HG03139 (cell line): Measurements from ENCODE around the gene PIK3R6.
"Not testable (repeated sequence)": the region's sequence is repeated elsewhere in the genome, so short reads cannot be mapped to it uniquely, and the experiment has no call there.

Source experiments
- ATAC-seq: cut with Tn5 transposase; IDR thresholded peaks from one replicate; pipeline ENCODE4 v1.9.1; 2021; ENCODE audit not compliant: unreplicated experiment

PIK3R6 gene

DNA sequence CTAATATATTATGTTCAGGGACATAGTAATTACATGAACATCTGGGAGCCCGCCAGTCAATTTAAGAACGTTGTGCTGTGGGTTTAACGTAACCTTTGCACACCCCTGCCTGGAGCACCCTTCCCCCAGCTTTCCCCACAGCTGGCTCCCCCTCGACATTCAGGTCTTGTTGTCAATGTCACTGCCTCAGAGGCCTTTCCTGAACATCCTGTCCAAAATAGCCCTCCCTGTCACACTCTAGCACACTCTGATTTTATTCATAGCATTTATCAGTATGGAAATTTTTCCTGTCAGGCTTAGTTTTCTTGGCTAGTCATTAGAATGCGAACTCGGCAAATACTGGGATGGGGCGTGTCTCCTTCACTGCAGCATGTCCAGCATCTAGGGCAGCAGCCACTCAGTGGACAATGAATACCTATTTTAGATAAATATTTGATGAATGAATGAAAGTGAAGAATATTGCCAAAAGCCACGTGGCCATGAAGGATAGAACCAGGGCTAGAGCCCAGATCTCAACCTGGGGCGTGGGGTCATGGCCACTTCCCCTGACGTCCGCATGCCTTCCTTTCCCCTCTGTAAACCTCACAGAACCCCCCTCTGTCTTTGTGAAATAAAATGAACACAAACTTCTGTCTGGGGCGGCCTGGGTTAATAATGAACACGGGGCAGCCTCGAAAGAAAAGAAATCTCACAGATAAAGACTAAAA is 10.5 kb downstream of the PIK3R6 start:
- ATAC-seq = no peak

DNA sequence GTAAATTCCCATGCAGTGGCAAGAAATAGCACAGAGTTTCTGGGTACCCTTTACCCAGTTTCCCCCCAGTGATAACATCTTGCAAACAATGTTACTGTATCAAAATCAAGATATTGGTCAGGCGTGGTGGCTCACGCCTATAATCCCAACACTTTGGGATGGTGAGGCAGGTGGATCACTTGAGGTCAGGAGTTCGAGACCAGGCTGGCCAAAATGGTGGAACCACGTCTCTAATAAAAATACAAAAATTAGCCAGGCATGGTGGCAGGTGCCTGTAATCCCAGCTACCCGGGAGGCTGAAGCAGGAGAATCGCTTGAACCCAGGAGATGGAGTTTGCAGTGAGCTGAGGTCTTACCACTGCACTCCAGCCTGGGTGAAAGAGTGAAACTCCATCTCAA is 11.3 kb downstream of the PIK3R6 start:
- ATAC-seq = not testable (repeated sequence)

DNA sequence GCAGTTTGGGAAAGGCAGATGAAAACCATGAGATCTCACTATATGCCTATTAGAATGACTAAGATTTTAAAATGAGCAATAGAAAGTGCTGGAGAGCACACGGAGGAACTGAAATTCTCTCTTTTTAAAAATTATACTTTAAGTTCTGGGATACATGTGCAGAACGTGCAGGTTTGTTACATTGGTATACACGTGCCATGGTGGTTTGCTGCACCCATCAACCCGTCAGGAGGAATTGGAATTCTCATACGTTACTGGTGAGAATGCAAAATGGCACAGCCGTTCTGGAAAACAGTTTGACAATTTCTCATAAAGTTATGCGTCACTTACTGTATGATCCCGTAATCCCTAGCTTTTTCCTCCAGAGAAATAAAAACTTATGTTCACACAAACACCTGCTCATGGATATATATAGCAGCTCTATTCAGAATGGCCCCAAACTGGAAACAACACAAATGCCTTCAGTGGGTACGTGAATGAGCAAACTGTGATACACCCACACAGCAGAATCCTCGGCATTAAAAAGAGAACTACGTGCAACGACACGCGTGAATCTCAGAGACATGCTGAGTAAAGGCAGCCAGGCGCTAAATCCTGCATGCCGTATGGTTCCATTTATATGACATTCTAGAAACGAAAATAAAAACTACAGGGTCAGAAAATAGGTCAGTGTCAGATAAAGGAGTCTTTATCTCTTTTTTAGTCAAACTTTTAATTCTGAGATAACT is 11.8 kb downstream of the PIK3R6 start:
- ATAC-seq = no peak

DNA sequence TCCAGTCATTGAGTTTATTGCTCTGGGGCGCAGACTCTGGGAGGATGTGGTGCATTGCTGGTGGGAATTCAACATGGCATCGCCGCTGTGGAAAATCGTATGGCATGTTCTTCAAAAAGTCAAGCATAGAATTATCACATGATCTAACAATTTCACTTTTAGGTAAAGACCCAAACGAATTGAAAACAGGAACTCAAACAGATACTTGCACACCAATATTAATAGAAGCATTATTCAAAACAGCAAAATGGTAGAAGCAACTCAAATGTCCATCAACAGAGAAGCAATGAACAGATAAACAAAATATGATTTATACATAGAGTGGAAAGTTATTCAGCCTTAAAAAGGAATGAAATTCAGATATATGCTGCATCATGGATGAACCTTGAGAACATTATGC is 15.9 kb downstream of the PIK3R6 start:
- no peak for ATAC-seq

DNA sequence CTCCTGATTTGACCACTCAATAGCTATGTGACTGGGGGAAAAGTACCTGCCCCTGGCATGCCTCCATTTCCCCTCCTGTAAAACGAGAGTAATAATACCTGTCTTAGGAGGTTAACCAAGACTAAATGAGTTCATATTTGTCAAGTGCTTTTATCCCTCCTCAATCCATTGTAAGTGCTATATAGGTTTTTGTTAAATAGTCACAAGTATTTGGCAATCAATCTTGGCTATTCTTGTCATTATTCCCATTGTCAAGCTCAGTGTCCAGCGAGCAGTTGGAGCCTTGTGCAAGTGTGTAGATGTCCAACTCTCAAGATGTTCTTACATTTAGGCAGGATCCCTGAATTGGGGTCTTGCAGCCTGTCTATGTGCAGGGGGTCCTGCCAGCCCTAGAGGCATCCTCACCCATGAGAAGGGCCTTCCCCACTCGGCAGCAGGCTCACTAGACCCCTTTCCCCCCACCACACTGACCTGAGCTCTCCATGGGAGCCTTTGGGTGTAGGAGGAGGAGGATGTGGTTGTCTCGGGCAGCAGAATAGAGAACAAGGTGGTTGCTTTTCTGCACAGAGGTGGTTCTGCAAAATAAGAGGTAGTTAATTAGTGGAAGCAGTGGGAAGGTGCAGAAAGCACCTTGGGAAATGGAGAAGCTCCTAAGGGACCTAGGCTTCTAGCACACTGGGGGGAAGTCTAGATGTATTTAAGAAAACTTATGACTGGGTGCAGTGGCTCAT is 18.0 kb downstream of the PIK3R6 start:
- no peak for ATAC-seq

DNA sequence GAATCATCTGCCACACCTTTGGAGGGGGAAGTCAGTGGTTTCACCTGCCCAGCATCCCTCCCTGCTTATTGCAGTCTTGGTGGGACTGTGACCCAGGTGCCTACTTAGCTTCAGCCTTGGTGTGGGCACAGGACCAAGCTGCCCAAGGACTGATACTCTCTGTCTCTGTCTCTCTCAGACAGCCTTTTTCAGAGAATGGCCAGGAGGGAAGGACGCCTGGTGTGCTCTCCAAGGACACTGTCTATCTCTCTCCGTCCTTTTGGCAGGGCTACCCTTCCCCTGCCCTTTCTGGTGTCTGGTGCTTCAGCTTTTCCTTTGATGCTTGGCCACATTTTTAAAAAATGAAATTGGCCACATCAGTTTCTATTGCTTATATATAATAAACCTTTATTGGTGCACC is 19.6 kb downstream of the PIK3R6 start:
- ATAC-seq = no peak

DNA sequence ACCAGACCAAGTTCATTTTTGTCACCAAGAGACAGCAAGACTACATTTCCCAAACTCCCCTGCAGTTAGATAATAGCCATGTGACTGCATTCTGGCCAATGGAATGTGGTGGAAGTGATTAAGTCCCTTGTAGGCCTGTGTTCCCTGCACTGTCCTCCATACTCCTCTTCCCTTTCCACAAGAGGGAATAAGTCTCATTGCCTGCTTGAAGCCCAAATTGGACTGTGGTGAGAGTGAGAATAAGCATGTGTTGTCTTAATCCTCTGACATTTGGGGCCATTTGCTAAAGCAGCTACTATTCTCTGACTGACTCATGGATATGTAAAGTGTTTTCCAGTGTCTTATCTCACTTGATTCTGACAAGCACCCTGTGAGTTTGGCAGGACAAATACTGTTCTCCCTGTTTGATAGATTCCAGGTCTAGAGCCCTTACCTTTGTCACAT is 20.7 kb downstream of the PIK3R6 start:
- ATAC-seq = no peak

DNA sequence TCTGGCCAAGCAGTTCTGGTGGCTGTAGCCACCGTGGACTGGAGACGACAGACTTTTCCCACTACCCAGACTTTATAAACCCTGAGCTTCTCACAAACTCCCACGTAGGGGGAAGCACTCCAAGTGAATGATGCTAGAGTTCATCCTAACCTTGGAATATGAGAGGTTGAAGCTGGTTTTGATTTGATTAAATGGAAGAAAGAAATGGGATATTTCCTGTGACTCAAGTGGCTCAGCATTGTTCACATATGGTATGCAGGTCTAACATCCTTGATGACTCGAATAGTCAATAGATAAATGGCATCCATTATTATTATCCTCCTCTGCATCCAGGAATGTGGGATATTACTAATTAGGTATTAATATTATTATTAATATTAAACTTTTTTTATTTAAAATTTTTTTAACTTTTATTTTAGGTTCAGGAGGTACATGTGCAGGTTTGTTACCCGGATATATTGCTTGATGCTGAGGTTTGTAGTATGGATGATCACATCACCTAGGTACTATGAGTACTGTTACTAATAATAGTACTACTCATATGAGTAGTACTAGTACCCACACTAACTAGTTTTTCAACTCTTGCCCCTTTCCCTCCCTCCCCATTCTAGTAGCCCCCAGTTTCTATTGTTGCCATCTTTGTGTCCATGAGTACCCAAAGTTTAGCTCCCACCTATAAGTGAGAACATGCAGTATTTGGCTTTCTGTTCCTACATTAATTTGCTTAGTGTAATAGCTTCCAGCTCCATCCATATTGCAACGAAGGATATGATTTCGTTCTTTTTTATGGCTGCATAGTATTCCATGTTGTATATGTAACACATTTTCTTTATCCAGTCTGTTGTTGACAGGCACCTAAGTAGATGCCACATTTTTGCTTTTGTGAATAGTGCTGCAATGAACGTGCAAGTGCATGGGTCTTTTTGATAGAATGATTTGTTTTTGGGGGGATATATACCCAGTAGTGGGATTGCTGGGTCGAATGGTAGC is 22.9 kb downstream of the PIK3R6 start:
- ATAC-seq = no peak

DNA sequence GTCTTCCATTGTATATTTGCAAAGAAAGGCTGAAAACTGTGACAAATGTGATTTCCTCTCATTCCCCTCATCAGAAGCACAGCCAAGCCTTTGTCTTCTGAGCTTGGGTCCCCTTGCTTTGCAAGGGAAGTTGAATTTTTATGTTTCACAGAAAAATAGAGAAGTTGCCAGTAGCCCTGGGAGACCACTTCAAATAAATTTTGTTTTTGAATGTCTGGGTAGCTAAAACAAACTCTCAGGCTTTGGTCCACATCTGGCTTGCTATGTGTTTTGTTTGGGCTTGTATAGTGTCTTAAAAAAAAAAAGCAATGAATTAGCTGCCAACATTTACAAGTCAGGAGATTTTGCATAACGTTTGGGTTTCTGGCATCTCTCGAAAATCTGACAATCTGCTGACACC is 24.1 kb downstream of the PIK3R6 start:
- no peak for ATAC-seq

DNA sequence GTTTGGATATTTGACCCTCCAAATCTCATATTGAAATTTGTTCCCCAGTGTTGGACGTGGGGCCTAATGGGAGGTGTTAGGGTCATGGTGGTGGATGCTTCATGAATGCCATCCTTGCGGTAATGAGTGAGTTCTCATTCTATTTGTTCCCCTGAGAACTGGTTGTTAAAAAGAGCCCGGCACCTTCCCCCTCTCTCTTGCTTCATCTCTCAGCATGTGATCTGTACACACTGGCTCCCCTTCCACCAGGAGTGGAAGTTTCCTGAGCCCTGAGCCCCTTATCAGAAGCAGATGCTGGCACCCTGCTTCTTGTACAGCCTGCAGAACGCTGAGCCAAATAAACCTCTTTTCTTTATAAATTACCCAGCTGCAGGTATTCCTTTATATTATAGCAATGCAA is 25.6 kb downstream of the PIK3R6 start:
- no peak for ATAC-seq

DNA sequence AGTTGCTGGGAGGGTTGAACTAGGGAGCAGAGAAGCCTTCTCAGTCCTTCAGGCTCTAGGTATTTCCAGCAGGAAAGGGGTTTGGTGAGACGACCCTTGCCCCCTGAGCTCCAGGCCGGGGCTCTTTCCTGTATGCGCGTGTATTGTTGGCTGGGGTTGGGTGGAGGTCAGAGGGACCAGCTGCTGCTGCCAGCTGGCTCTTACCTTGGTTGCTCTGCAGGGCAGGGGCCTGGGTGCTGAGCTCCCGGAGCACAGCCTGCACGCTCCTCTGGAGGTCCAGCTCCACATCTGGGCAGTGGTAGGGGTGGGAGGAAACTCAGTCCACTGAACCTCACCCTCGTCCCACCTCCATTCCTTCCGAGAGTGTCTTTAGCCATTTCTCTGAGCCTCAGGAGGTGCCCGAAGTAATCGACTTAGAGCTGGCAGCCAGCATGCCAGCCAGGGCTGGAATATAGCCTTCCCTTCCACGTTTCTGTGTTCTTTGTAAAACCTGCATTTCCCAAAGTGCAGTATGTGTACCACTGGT is 28.0 kb downstream of the PIK3R6 start:
- ATAC-seq = no peak

DNA sequence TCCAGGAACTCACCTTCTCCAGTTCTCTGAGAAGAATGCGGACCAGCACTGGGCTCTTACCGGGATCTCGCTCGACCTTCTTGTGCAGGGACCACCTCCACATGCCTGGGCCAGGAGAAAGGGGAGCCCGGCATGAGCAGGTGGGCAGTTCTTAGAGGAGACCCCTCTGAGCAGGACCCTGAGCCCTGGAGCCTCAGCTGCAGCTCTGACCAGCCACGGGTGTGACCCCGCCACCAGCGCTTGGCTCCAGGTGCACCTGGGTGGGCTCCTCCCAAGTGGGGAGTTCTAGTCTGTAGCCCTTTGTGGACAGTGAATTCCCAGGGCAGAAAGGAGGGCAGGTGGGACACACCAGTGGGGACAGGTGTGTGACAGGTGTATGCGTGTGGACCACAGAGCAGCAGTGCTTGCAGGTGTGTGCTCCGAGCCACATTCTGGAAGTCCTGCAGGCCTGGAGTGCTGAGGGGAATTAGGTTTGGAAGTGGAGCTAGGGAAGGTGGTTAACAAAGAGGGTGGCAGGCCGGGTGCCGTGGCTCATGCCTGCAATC is 28.9 kb downstream of the PIK3R6 start:
- no peak for ATAC-seq

DNA sequence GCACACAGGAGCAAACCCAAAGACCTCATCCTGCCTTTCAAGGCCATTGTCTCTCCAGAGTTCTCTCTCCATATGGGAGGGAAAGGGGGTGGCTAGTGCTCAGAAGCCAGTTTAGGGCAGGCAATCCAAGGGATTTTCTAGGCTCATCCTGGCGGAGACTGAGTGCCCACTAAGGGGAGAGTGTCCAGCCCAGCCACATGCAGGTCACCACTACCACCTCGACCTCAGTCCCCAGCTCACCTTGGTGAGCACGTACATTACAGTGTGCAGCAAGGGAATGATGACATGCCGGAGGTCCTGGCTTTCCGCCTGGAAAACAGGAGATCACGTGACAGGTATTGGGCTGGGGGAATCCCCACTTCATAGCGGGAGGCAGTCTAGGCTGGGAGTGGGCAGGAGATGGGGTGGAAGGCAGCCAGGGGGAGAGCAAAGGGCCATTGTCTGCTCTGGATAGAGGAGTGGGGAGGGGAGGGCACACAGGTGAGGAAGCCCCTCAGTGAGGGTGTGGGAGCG is 29.9 kb downstream of the PIK3R6 start:
- ATAC-seq = no peak

DNA sequence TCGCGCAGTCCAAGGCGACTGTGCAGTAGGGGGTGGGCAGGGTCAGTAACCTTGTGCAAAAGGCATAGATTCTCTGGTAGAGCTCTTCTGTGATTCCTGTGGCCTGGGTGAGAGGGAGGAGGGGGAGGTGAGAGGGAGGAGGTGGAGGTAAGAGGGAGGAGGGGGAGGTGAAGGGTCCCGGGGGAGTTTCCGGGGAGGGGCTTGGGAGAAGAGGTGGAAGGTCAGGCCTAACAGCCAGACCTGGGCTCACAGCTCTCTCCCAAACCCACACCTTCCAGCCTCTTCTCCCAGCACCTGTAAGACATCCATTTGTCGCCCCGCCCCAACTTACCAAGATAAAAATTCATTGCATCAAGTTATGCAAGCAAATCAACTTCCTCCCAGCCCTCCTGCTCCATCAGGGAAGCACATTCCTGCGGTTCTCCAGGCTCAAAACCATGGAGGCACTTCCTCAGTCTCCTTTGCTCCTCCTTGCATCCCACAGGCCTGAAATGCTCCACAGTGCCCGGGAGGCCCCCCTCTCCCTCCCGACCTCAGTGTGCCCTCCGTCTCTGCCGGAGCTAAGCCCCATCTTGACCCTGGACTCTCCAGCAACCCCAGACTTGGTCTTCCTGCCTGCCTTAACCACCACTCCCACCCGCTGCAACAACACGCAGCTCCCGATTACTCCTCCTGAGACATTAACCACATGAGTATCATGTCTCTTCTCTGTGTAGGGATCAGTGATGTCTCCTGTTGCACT is 30.5 kb downstream of the PIK3R6 start:
- no peak for ATAC-seq

DNA sequence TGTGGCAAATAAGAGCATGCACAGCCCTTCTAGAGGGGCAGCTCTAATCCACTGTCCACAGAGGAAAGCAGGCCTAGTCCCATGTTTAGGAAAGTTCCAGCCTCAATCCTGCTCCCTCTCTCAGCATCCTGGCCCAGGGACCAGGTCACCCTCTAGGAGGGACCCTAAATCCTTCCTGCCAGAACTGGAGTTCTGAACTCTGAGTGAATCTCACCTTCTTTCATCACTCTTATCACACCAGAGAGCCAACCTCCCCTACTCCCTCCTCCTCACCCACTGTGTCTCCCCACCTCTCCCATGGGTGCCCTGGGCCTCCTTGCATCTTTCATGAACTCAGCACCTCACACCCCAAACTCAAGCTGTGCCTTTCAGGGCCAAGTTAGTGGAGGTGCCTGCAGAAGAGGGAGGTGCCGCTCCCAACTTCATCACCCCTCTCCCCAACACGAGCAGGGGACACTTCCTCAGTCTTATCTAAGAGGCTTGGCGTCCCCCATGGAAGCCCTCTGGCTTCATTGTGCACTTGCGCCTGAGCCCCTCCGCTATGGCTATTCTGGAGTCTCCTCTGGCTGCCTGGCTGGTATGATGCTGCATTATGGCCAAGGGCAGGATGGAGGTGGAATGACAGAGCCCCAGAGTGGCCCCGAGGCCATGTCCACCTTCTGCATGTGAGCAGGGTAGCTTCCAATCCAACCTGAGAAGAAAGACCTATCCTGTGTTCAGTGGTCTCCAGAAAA is 31.7 kb downstream of the PIK3R6 start:
- no peak for ATAC-seq

DNA sequence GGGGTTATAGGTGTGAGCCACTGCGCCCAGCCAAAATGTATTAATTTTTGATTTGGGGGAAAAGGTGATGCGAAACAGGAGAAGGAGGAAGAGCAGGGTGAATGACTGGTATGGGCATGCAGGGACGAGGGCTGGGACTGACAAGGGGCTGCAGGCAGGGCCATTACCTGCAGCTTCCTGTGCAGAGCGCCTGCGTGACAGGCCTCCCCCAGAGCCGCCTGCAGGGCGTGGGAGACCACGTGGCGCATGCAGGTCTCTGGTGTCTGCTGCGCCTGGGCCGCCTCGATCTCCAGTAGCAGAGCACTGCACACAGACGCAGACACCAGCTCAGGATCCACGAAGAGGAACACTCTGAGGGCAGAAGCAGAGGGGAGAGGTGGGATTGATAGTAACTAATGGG is 32.4 kb downstream of the PIK3R6 start:
- no peak for ATAC-seq

DNA sequence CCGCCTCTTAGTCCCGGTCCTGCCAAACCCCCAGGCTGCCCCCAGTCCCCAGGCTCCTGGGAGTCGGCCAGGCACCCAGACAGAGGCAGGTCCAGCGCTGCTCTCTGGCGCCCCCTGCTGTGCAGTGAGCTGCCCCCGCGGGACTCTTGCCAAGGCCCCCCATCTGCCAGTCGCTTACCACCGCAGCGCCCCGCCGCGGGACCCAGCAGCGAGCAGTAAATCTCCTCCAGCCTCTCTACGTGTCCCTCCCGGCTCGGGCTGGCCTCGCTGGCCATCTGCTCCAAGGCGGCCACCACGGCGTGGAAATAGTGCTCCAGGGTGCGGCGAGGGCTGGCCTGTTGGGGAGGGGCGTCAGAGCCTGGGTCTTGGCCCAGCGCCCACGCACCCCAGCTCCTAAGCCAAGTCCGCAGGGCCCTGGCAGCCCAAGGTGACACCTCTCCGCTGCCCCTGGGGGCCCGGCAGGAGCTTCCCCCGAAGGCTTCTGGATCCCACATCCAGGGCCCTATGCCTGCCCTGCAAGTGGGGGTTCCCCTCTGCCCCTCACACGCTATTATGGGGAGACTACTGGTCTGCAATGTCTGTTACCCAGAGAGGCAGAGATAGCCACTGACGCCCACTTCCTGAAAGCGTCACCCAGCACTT is 34.6 kb downstream of the PIK3R6 start:
- no peak for ATAC-seq

DNA sequence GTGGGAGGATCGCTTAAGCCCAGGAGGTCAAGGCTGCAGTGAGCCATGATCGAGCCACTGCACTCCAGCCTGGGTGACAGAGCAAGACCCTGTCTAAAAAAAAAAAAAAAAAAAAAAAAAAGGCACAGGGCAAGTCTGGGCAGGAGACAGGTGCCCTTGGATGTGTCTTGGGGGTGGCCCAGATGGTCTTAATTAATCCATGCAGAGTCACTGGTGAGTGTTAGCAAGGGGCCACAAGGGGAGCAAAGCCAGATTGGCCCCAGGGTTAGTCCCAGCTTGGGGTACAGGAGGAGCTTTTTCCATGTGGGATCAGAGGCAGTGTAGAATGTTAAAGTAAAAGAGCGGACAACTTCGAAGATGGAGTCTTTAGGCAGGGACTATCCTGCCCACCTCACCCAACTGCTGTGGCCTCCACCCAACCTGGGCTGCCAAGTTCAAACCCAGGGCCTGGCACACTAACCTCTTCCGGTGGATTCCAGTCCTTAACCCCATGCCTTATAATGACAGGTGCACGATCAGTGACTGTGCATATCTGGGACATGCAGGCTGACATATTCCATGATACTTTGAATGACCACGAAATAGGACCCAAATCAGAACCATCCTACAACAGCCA is 36.1 kb downstream of the PIK3R6 start:
- no peak for ATAC-seq
